Activated CD4-positive, alpha-beta T cell treated with anti-CD3 and anti-CD28 coated beads for 48 hours (primary cell): ENCODE results near the gene TTC1.
"Not testable (repeated sequence)": the region's sequence is repeated elsewhere in the genome, so short reads cannot be mapped to it uniquely, and the experiment has no call there.

Experiments used
- DNase-seq: peaks from one replicate; pipeline ENCODE4 v3.0.0-alpha.2; 2020

Gene TTC1

GRCh38 chr5:160044391-160044804 lies 35.5 kb downstream of the TTC1 start:
- DNase-seq, result no peak

DNA sequence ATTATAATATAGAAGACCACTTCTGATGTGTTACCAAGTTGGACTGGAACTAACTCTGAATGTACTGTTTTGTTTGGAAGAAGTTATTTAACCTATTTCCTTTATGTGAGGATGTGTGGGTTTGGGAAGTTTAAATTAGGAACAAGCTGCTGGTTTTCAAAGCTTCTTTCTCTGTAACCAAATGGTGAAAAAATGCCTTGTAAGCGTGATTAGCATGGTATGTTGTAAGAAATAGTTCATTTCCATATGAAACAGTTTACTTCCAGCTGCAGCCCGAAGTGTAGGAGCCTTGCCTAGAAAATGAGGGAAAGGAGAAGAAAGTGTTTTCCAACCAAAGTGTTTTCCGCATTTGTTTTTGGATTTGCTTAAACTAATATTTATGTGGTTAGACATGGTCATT lies 36.0 kb downstream of the TTC1 start:
- DNase-seq, result no peak

GRCh38 chr5:160047423-160047822 lies 38.5 kb downstream of the TTC1 start:
- DNase-seq, result no peak

- no peak for DNase-seq
These were observed 39.2 kb downstream of the TTC1 start for GRCh38 chr5:160048131-160048530.

- DNase-seq, result no peak
These were observed 40.2 kb downstream of the TTC1 start for GRCh38 chr5:160049099-160049498.

DNA sequence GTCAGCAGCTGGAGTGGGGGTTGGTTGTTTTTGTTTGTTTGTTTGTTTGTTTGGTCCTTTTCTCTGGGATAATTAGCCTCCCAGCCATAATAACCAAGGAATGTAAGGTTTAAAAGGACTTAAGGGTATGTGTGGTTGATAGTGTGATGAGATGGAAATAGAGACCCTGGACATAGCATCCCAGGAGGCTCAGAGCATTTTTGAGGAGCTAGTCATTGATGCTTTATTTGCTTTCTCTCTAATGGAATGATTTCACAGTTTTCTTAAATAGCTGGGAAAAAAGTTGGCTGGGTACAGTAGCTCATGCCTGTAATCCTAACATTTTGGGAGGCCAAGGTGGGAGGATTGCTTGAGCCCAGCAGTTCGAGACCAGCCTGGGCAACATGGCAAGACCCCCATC lies 45.1 kb downstream of the TTC1 start:
- DNase-seq, result no peak

DNA sequence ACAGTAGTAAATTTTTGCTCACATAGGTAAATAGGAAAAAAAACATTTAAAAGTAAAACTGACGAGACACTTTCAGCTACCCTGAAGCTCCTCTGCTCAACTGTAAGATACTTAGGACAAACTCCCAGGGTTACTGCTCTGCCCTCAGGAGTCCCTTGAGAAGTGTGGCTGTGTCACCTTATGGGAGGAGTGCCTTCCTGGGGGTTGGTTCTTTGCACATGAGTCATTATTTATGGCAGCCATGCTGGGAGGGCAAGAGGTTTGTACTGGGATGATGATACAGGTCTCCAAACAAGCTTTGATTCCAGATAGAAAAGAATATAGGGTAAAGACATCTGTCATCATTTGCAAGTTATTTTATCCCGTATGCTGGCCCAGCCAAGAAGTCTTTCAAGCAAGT lies 45.9 kb downstream of the TTC1 start:
- no peak for DNase-seq

DNA sequence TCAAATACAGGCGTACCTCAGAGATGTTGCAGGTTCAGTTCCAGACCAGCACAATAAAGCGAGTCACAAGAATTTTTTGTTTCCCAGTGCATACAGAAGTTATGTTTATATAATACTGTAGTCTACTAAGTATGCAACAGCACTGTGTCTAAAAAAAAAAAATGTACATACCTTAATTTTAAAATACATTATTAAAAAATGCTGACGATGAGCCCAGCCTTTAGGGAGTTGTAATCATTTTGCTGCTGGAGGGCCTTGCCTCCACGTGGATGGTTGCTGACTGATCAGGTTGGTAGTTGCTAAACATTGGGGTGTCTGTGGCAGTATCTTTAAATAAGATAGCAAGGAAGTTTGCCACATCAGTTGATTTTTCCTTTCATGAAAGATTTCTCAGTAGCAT lies 48.3 kb downstream of the TTC1 start:
- no peak for DNase-seq

- no peak for DNase-seq
These were observed 51.1 kb downstream of the TTC1 start for GRCh38 chr5:160060001-160060400.

GRCh38 chr5:160061770-160062169 lies 52.8 kb downstream of the TTC1 start:
- no peak for DNase-seq

DNA sequence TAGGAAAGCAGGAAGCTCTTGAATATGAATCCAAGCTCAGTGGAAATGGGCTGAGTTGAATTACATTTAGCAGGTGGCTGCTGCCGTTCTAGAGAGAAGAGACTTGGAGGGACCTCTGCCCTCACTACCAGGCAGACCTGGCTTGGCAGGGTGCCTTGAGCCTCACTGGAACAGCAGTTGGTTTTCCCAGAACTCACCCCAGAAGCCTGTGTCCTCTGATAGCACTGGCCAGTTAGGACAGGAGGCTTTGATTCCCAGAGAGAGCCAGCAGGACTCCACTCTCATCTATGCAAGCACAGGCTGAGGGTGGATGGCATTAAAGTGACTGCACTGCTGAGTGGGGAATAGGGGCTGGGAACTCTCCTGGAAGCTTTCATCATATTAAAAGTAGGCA lies 55.5 kb downstream of the TTC1 start:
- DNase-seq, result no peak

- DNase-seq, result no peak
These were observed 56.2 kb downstream of the TTC1 start for GRCh38 chr5:160064995-160065614.

GRCh38 chr5:160069120-160069519 lies 60.2 kb downstream of the TTC1 start:
- DNase-seq, result not testable (repeated sequence)

- no peak for DNase-seq
These were observed 62.6 kb downstream of the TTC1 start for GRCh38 chr5:160071516-160071915.

DNA sequence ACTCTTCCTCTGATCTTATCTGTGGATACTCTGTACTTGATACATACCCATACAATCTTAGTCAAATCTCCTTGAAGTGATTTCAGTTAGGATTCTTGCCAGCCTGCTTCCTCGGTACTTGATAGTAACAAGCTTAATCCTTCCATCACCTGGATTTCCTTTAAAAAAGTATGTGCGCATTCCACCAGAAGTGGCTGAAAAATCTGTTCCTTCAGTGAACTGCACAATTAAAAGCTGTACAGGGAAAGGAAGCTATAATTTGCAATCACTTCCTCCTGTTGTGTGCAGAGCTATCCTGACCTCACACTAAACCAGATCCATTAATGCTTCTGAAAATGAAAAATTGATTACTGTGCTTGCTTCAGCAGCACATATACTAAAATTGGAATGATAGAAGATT lies 63.0 kb downstream of the TTC1 start:
- DNase-seq, result no peak

DNA sequence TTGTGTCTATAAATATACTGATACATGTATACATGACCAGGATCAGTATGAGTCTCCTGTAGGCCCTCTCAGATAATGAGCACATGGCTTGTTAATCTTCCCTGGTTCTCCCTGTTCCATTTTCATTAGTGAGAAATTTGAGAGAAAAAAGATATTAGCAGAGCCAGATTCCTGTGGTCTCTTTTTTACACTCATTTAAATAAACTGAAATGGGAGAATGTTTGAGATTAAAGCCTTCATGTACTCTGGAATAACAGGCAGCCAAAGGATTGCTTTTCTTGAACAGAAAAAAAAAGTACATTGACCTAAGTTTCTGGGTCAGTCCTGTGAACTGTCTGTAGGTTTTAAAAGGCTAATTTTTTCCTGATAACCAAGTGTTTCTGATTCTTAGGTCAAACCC lies 66.1 kb downstream of the TTC1 start:
- DNase-seq, result no peak

DNA sequence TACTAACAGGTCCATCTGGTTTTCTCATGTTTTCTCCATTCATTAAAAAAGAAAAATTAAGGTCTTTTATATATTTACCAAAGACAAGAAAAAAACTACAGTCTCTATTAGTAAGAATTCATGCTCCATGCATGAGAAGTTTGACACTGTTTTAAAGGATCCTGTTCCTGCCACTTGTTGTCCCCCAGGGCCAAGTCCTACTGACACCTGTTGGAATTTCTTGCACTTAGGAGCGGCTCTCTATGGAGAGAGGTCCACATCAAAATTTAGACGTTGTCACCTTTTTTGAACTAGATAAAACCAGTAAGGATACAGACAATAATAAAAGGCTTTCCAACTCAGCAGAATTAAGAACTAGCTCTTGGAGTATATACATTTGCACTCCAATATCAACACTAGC lies 68.1 kb downstream of the TTC1 start:
- no peak for DNase-seq

GRCh38 chr5:160079753-160080152 lies 70.8 kb downstream of the TTC1 start:
- DNase-seq, result no peak

GRCh38 chr5:160081495-160081894 lies 72.6 kb downstream of the TTC1 start:
- DNase-seq, result no peak

GRCh38 chr5:160082614-160083500 lies 73.9 kb downstream of the TTC1 start:
- DNase-seq, result no peak

- no peak for DNase-seq
These were observed 74.6 kb downstream of the TTC1 start for GRCh38 chr5:160083501-160083900.

DNA sequence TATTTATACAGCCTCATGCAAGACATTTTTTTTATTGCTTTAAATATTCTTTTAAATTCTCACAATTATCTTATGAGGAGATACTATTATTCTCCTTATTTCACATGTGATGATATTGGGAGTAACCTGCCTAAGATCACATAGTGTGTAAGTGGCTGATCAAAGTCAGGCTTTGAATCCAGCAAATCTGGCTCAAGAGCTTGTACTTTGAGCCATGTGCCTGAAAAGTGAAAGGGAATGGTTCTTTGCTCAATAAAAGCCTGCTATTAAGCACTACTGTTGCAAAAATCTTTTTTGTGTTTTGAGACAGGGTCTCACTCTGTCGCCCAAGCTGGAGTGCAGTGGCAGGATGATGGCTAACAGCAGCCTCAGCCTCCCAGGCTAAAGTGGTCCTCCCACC lies 75.2 kb downstream of the TTC1 start:
- DNase-seq, result no peak

GRCh38 chr5:160087199-160087598 lies 78.3 kb downstream of the TTC1 start:
- DNase-seq, result no peak

DNA sequence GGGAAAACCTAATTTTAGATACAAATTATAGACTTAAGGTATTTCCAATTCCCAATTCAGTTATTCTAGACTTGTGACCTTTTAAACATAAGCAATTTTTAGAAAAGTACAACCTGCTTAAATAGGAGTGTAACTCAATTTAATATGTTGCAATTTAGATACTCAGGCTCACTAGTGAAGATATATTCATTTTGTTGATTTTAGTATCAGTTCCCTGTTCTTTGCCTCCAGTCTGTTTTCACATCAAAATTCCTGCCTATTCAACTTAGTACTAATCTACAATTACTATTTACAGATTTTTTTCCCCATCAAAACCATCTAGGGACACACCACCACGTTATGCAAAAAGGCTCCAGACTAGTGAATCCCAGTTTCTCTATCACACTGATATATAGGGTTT lies 79.9 kb downstream of the TTC1 start:
- no peak for DNase-seq

DNA sequence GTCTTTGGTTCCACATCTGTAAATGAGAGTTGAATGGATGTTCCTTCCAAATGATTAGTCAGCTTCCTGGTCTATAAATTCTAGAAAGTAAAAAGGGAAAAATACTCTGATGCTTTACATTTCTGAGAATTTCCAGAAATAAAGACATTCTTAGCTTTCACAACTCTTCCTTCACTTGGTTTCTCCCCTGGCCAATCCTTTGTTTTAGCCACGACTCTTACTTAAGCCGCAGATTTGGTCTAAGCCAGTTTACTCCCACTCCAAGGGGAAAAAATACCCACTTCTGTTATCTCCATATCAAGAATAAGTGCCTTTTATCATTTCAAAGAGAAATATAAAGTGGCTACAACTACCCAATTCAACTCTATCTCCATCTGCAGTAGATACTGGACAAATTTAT lies 80.6 kb downstream of the TTC1 start:
- DNase-seq, result no peak
